ENCODE measurements around the gene GLI3.

- TF ChIP-seq CTCF (conservative IDR thresholded peaks at IDR 0.05 in 1 of 2, IDR thresholded peaks at IDR 0.05 in 1 of 2; ENCODE audit: extremely low read depth in 1 of 2, insufficient read depth in 1 of 2, low read depth in 1 of 2, low read length in 2 of 2), result no peak
- no peak for TF ChIP-seq EZH2 (IDR thresholded peaks at IDR 0.05; ENCODE audit: borderline replicate concordance, low read length)
These were observed 153.7 kb downstream of the GLI3 start for GRCh38 chr7:42083284-42083683.
